IPS-15b (cell line): ENCODE results near the gene IGLL1.
"Not testable (repeated sequence)": the region's sequence is repeated elsewhere in the genome, so short reads cannot be mapped to it uniquely, and the experiment has no call there.

Experiments used
- H3K27me3 ChIP-seq: one replicate; pipeline ENCODE4 v1.6.1; 2013; ENCODE audit warnings: low read length; ENCODE audit not compliant: control insufficient read depth, insufficient read depth
- H3K36me3 ChIP-seq: one replicate; pipeline ENCODE4 v1.6.1; 2013; ENCODE audit warnings: low read length; ENCODE audit not compliant: control insufficient read depth, insufficient read depth
- H3K4me1 ChIP-seq: one replicate; pipeline ENCODE4 v1.6.1; 2013; ENCODE audit warnings: mild to moderate bottlenecking, low read length; ENCODE audit not compliant: control insufficient read depth, insufficient read depth
- H3K4me3 ChIP-seq: one replicate; pipeline ENCODE4 v1.5.1; 2013; ENCODE audit warnings: low read depth, low read length
- H3K9ac ChIP-seq: one replicate; pipeline ENCODE4 v1.6.1; 2013; ENCODE audit warnings: low read depth, mild to moderate bottlenecking, low read length
- H3K9me3 ChIP-seq: one replicate; pipeline ENCODE4 v1.6.1; 2013; ENCODE audit warnings: mild to moderate bottlenecking, low read length; ENCODE audit not compliant: control insufficient read depth, insufficient read depth

The IGLL1 gene

GRCh38 chr22:23606204-23607131 lies 26.4 kb upstream of the IGLL1 start:
- H3K36me3 ChIP-seq, result no peaks in the 10 kb centered on the region
- no peak overlapping the region for H3K4me3 ChIP-seq
- no peaks in the 10 kb centered on the region for H3K4me1 ChIP-seq
- H3K27me3 ChIP-seq, result no peaks in the 10 kb centered on the region
- H3K9me3 ChIP-seq, result no peaks in the 10 kb centered on the region
- H3K9ac ChIP-seq, result no peak overlapping the region

DNA sequence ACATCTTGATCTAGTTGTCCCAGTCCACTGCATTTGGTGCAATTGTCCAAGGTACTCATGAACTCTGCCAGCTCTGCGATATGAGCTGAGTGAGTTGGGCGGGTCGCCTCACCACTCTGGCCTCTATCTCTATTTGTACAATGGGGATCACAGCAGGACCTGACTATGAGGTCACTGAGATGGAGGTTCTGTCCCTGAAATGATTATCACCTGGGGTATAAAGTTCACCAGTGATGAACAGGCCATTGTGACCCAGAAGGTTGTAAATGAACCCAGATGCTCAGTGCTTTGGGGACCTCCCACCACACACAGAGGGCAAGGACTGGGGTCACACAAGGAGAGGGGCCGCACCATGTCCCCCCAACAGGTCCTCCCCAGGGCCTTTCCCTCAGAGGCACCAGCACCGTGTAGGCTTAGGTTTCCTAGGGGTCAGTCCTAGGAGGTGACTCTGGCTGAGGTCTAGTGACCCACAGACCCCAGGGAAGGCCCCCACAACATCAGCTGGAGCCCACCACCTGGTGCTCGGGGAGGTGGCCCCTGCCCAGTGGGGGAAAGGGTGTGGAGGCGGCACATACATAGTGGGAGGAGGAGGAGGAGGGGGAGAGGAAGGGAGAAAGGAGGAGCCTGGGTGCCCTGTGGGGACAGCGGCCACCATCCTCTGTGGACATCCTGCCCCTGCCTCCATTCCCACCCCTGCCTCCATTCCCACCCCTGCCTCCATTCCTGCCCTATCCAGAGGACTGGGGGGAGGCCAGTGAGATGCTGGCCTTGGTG lies 25.0 kb upstream of the IGLL1 start:
- no peaks in the 10 kb centered on the region for H3K36me3 ChIP-seq
- H3K27me3 ChIP-seq, result no peaks in the 10 kb centered on the region
- H3K9me3 ChIP-seq, result no peaks in the 10 kb centered on the region

DNA sequence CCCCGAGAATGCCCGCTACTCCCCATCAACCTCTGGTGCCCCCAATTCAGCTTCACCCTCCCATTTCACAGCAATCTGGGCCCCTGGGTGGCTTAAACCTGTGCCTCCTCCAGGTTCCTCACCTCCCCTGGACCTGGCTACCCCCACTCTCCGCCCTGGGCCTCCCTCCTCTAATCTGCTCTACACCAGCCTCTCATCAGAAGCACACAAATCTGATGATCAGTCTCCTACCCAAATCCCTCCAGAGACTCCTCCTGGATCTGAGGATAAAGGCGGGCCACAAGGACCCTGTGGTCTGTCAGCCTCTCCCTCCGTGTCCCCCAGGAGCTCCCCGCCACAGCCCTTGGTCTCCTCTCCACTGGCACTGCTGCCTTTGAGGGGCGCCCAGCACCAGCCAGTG lies 23.2 kb upstream of the IGLL1 start:
- Histone ChIP-seq H3K27me3 (no peaks in the 10 kb centered on the region), H3K4me3 (no peak overlapping the region)

More for the DNA sequence above, 25.0 kb upstream of the IGLL1 start:
- H3K4me3 ChIP-seq, result no peak overlapping the region
- H3K9ac ChIP-seq, result no peak overlapping the region
- H3K4me1 ChIP-seq, result no peaks in the 10 kb centered on the region

DNA sequence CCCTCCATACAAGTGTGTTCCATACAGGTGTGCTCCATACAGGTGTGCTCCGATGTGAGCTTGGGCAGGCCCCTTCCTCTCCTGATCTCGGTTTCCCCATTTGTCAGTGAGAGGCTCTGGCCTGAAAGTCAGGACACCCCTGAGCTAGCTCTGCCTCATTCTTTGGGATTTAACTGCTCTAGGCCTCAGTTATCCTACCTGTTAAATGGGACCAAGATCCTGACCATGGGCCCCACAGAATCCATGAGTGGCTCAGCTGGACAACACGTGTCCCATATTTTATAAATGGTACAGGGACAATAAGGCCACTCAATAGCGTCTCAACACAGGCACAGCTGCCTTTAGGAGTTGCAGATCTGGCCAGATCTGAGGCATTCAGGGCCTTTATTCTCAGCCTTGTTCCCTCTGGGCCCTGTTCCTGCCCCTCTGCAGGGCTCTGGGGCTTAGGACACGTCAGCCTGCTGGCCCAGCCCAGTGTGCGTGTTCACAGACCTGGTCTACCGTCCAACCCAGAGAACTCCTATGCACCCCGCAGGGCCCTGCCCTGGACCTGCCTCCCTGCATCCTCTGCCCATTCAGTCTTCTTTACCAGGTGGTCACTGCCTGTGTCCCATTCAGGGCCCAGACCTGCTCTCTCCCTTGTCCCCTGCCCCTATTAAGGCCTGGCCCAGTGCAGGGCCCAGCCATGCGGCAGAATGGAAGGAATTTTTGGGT lies 18.9 kb upstream of the IGLL1 start:
- no peaks in the 10 kb centered on the region for H3K36me3 ChIP-seq
- H3K27me3 ChIP-seq, result peaks cover 2% of the 10 kb centered on the region

More for the DNA sequence above, 23.2 kb upstream of the IGLL1 start:
- Histone ChIP-seq H3K36me3 (no peaks in the 10 kb centered on the region), H3K4me1 (no peaks in the 10 kb centered on the region), H3K9me3 (no peaks in the 10 kb centered on the region), H3K9ac (no peak overlapping the region)

GRCh38 chr22:23597576-23598268 lies 17.6 kb upstream of the IGLL1 start:
- not testable (repeated sequence) for H3K9ac ChIP-seq, H3K27me3 ChIP-seq, H3K36me3 ChIP-seq, H3K9me3 ChIP-seq, H3K4me1 ChIP-seq, H3K4me3 ChIP-seq

More for the DNA sequence above, 18.9 kb upstream of the IGLL1 start:
- Histone ChIP-seq H3K9ac (no peak overlapping the region), H3K4me3 (no peak overlapping the region), H3K9me3 (no peaks in the 10 kb centered on the region), H3K4me1 (no peaks in the 10 kb centered on the region)

DNA sequence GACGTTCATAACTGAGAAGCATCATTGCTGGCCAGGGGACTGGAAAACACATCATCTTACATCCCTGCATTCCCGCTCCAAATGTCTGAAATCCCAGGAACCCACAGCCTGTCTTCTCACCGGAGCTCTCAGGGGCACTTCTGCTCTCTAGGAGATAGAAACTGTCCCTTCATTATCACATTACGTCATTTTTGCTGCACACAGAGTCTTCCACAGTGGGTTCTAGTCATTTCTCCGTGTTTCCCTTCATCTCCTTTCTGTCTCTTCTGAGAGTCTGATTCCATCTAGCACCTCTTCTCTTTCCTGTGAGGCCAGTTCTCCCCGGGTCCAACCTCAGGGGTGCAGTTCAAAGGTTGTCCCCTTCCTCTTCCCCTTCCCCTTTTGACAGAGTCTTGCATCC lies 15.8 kb upstream of the IGLL1 start:
- H3K4me3 ChIP-seq, H3K27me3 ChIP-seq, H3K9me3 ChIP-seq, H3K9ac ChIP-seq, H3K36me3 ChIP-seq, H3K4me1 ChIP-seq: not testable (repeated sequence)

- H3K27me3 ChIP-seq, result peaks cover 2% of the 10 kb centered on the region
- H3K36me3 ChIP-seq, result no peaks in the 10 kb centered on the region
- H3K9ac ChIP-seq, result no peak overlapping the region
- no peak overlapping the region for H3K4me3 ChIP-seq
- peaks cover 10% of the 10 kb centered on the region for H3K4me1 ChIP-seq
- H3K9me3 ChIP-seq, result no peaks in the 10 kb centered on the region
These were observed 11.8 kb upstream of the IGLL1 start for GRCh38 chr22:23591846-23592245.

DNA sequence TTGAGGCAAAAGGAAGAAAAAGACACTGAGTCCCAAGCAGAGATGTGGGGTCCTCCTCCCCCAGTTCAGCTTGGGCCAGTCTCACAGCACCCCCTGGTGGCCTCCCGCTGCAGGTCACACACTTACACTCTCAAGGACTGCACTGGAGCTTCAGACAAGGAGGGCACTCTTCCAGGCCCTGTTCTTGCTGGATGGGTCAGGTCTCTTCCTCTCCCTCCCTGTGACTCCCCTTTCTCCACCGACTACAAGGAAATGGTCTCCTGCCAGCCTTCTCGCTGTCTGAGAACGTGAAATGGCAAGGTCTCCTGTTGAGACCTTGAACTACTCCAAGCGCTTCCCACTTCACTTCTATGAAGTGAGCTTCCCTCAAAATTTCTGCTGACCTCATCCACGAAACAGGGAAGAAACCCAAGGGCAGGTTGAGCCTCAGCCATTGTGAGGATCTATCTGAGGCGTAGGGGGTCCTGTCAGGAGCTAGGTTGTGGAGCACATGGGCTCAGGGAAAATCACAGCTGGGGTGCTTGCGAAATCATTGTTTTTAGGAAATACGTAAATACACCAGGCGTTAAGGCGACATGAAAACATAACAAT lies 11.2 kb upstream of the IGLL1 start:
- H3K27me3 ChIP-seq, result peaks cover 2% of the 10 kb centered on the region
- peaks cover 10% of the 10 kb centered on the region for H3K4me1 ChIP-seq
- H3K36me3 ChIP-seq, result no peaks in the 10 kb centered on the region
- H3K9me3 ChIP-seq, result no peaks in the 10 kb centered on the region
- no peak overlapping the region for H3K4me3 ChIP-seq
- H3K9ac ChIP-seq, result no peak overlapping the region

- Histone ChIP-seq H3K36me3 (no peaks in the 10 kb centered on the region), H3K27me3 (no peaks in the 10 kb centered on the region), H3K9ac (no peak overlapping the region), H3K4me3 (no peak overlapping the region), H3K9me3 (no peaks in the 10 kb centered on the region), H3K4me1 (no peaks in the 10 kb centered on the region)
These were observed 3.7 kb upstream of the IGLL1 start for GRCh38 chr22:23583836-23584235.

DNA sequence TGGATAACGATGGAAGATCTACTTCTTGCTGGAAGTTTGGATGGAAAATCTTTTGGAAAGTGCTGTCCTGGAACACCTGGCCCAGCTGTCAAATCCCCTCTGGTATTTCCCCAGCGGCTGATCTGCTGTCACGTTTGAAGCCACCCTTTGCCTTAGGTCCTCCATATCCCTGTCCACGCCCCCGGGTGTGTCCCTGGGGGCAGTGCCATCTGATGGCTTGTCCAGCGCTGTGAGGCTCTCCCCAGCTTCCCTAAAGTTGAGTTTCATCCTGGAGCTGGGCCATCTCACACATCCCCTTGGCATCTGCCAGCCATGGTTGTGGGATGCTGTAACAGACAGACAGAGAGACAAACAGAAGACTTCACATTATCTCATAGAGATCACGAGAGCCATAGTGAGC lies 3.1 kb upstream of the IGLL1 start:
- Histone ChIP-seq H3K9me3 (no peaks in the 10 kb centered on the region), H3K9ac (no peak overlapping the region), H3K36me3 (no peaks in the 10 kb centered on the region), H3K4me1 (no peaks in the 10 kb centered on the region), H3K4me3 (no peak overlapping the region), H3K27me3 (no peaks in the 10 kb centered on the region)

GRCh38 chr22:23581260-23581650 lies 1.2 kb upstream of the IGLL1 start:
- Histone ChIP-seq H3K9ac (no peak overlapping the region), H3K36me3 (no peaks in the 10 kb centered on the region), H3K27me3 (no peaks in the 10 kb centered on the region), H3K4me3 (no peak overlapping the region), H3K9me3 (no peaks in the 10 kb centered on the region), H3K4me1 (no peaks in the 10 kb centered on the region)
